Epithelial cell of esophagus (primary cell): ENCODE data around the gene TBC1D16.

ENCODE experiments used
- DNase-seq: peaks from one replicate; pipeline ENCODE4 v3.0.0; 2010; ENCODE audit warnings: low read depth
- H3K4me3 ChIP-seq: 2 replicates; pipeline ENCODE4 v1.5.1; 2011; ENCODE audit warnings: mild to moderate bottlenecking, low read length, control low read depth
- CTCF ChIP-seq: IDR thresholded peaks from 2 replicates; pipeline ENCODE4 v1.5.1; 2011; ENCODE audit warnings: low read depth, mild to moderate bottlenecking, low read length, control low read depth, inconsistent platforms; ENCODE audit not compliant: insufficient read depth; ENCODE audit errors: missing control alignments

The TBC1D16 gene

GRCh38 chr17:80036715-80037477 is 1.2 kb upstream of the TBC1D16 start:
- no peak for TF ChIP-seq CTCF
- peak overlapping the region; percentile 62 for H3K4me3 ChIP-seq
- no peak for DNase-seq

- peak; percentile 77 for DNase-seq
- TF ChIP-seq CTCF, result no peak
Observed at GRCh38 chr17:80035937-80036714, 454 bp upstream of the TBC1D16 start, which contains the start of gene CCDC40. Gene CCDC40, plus strand, starts transcription at chr17:80036642. Its CDS starts 21 bp downstream, at chr17:80036663.

GRCh38 chr17:80034791-80035686 is 633 bp downstream of the TBC1D16 start:
- H3K4me3 ChIP-seq, result peak overlapping the region; percentile 66
- DNase-seq, result peak; percentile 22
- TF ChIP-seq CTCF, result no peak

More at GRCh38 chr17:80035937-80036714, 454 bp upstream of the TBC1D16 start, which contains the start of gene CCDC40:
- H3K4me3 ChIP-seq, result peak within 1 kb of the TSS; percentile 66

- DNase-seq, result no peak
- H3K4me3 ChIP-seq, result no peak overlapping the region
- TF ChIP-seq CTCF, result no peak
Observed at GRCh38 chr17:80033840-80034239, 1.8 kb downstream of the TBC1D16 start.

GRCh38 chr17:80032614-80033171 is 3.0 kb downstream of the TBC1D16 start:
- no peak for DNase-seq
- H3K4me3 ChIP-seq, result no peak overlapping the region
- TF ChIP-seq CTCF, result no peak
